Epithelial cell of proximal tubule (primary cell): ENCODE measurements around the gene ADAM19. TPM values are rescaled to one million over a fixed set of nuclear protein-coding genes. Genes with fewer than 3 reads are reported as not detected.

Experiments used
- DNase-seq: peaks from one replicate; pipeline ENCODE4 v3.0.0-alpha.2; 2011; ENCODE audit warnings: low read depth
- H3K4me3 ChIP-seq: 2 replicates; pipeline ENCODE4 v1.5.1; 2011; ENCODE audit warnings: low read depth, mild to moderate bottlenecking, low read length
- CTCF ChIP-seq: conservative IDR thresholded peaks from 2 replicates; pipeline ENCODE4 v1.5.1; 2012; ENCODE audit warnings: low read depth, mild to moderate bottlenecking, low read length
- total RNA-seq: library from RNA; depleted of rRNA; stranded (reverse); fragments of >200 nt; gene quantifications from 2 replicates; pipeline ENCODE4 v1.2.3, GENCODE V29; 2015

The ADAM19 gene
- total RNA-seq, 1 donor from 2014 or later, result 19.3 TPM

GRCh38 chr5:157451806-157452205 is 123.8 kb downstream of the ADAM19 start:
- no peak for DNase-seq
- TF ChIP-seq CTCF, result no peak
- no peak overlapping the region for H3K4me3 ChIP-seq

GRCh38 chr5:157450024-157450423 is 125.6 kb downstream of the ADAM19 start:
- no peak for DNase-seq
- no peak overlapping the region for H3K4me3 ChIP-seq
- no peak for TF ChIP-seq CTCF

- no peak for TF ChIP-seq CTCF
- DNase-seq, result no peak
- no peak overlapping the region for H3K4me3 ChIP-seq
These were observed 126.4 kb downstream of the ADAM19 start for GRCh38 chr5:157449011-157449723.

GRCh38 chr5:157447201-157447637 is 128.4 kb downstream of the ADAM19 start:
- DNase-seq, result no peak
- H3K4me3 ChIP-seq, result peak overlapping the region; percentile 12
- TF ChIP-seq CTCF, result no peak

GRCh38 chr5:157446412-157446935 is 129.1 kb downstream of the ADAM19 start:
- no peak for DNase-seq
- no peak overlapping the region for H3K4me3 ChIP-seq
- no peak for TF ChIP-seq CTCF

- no peak overlapping the region for H3K4me3 ChIP-seq
- no peak for TF ChIP-seq CTCF
- DNase-seq, result no peak
These were observed 129.7 kb downstream of the ADAM19 start for GRCh38 chr5:157445745-157446411.
